Osteoblast (primary cell): ENCODE measurements around the gene RPL13A. TPM values are rescaled to one million over a fixed set of nuclear protein-coding genes. Genes with fewer than 3 reads are reported as not detected.

Experiments used
- DNase-seq: peaks from one replicate; pipeline ENCODE4 v3.0.0; 2011; ENCODE audit warnings: low spot score, mixed read lengths; ENCODE audit not compliant: insufficient read length; ENCODE audit errors: missing footprints
- H2AFZ ChIP-seq: 2 replicates; pipeline ENCODE4 v1.6.0; 2011; ENCODE audit warnings: mild to moderate bottlenecking, low read length
- H3K27ac ChIP-seq: 2 replicates; pipeline ENCODE4 v1.5.1; 2011; ENCODE audit warnings: mild to moderate bottlenecking, low read depth, low read length, moderate library complexity
- H3K27me3 ChIP-seq: 2 replicates; pipeline ENCODE4 v1.6.0; 2012; ENCODE audit warnings: mild to moderate bottlenecking, control low read depth, inconsistent platforms, low read length, moderate library complexity; ENCODE audit not compliant: insufficient read depth
- H3K36me3 ChIP-seq: 2 replicates; pipeline ENCODE4 v1.5.1; 2011; ENCODE audit warnings: mild to moderate bottlenecking, low read length, control low read depth, moderate library complexity; ENCODE audit not compliant: insufficient read depth
- H3K4me1 ChIP-seq: 2 replicates; pipeline ENCODE4 v1.5.1; 2011; ENCODE audit warnings: mild to moderate bottlenecking, low read length, control low read depth, moderate library complexity; ENCODE audit not compliant: insufficient read depth
- H3K4me2 ChIP-seq: 2 replicates; pipeline ENCODE4 v1.6.0; 2011; ENCODE audit warnings: mild to moderate bottlenecking, low read length; ENCODE audit not compliant: insufficient read depth
- H3K4me3 ChIP-seq: fragments of 200-600 bp; sonication (generic); 3 replicates; pipeline ENCODE4 v1.5.1; 2012; ENCODE audit warnings: mild to moderate bottlenecking, low read length, inconsistent platforms; ENCODE audit not compliant: insufficient read depth
- H3K79me2 ChIP-seq: 2 replicates; pipeline ENCODE4 v1.6.0; 2012; ENCODE audit warnings: mild to moderate bottlenecking, low read length, control low read depth, inconsistent platforms; ENCODE audit not compliant: insufficient read depth
- H3K9me3 ChIP-seq: 2 replicates; pipeline ENCODE4 v1.5.1; 2011; ENCODE audit warnings: low read depth, low read length, control low read depth
- H4K20me1 ChIP-seq: 2 replicates; pipeline ENCODE4 v1.6.0; 2012; ENCODE audit warnings: mild to moderate bottlenecking, low read length, control low read depth; ENCODE audit not compliant: insufficient read depth
- CTCF ChIP-seq: IDR thresholded peaks from 2 replicates; pipeline ENCODE4 v1.5.1; 2011; ENCODE audit warnings: mild to moderate bottlenecking, low read depth, low read length, moderate library complexity; ENCODE audit errors: extremely low read depth
- total RNA-seq: library from RNA; depleted of rRNA; stranded (reverse); fragments of >200 nt; gene quantifications from 2 replicates; pipeline ENCODE4 v1.2.3, GENCODE V29; 2012

Gene RPL13A
- 2,082 and 2,185 TPM in 2 replicates for total RNA-seq

DNA sequence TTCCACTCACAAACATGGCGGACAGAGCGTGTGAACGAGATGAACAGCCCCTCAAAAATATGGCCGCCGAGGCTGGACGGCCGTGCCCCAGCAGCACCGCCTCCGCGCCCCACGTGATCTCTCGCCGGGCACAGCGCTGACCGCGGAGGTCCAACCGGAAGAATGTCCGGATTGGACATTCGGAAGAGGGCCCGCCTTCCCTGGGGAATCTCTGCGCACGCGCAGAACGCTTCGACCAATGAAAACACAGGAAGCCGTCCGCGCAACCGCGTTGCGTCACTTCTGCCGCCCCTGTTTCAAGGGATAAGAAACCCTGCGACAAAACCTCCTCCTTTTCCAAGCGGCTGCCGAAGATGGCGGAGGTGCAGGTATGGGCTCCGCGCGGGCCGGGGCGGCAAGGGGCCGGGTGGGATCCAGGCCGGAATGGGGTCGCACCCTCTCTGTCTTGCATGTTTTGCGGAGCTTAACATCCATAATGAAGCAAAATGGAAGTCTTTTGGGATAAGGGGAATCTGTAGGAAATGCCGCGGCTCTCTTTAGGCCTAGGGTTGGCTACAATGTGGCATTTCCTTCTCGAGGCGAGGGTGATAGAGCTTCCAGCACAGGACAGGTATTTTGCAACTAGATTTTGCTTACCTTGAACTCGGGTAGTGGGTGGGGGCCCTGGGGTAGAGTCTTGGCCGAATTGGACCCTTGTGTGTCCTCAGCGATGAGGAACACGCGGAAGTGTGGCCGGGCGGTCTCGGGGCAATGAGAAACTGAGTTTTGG lies at the start of gene RPL13A:
Gene RPL13A (plus strand): TSS at position 332 of the 769 bp plus-strand sequence. CDS start 22 bp downstream, at position 354.
- Histone ChIP-seq H3K36me3 (peaks cover 43% of the 10 kb centered on the region), H4K20me1 (peaks cover 43% of the 10 kb centered on the region), H3K4me3 (peak within 1 kb of the TSS; percentile 96), H3K27me3 (no peaks in the 10 kb centered on the region), H2AFZ (peak within 1 kb of the TSS; percentile 96), H3K27ac (peak within 1 kb of the TSS; percentile 87), H3K9me3 (no peaks in the 10 kb centered on the region), H3K4me1 (peaks cover 13% of the 10 kb centered on the region), H3K4me2 (peak within 1 kb of the TSS; percentile 85), H3K79me2 (peaks cover 38% of the 10 kb centered on the region)
- peak; percentile 99 for DNase-seq
- TF ChIP-seq CTCF = no peak

DNA sequence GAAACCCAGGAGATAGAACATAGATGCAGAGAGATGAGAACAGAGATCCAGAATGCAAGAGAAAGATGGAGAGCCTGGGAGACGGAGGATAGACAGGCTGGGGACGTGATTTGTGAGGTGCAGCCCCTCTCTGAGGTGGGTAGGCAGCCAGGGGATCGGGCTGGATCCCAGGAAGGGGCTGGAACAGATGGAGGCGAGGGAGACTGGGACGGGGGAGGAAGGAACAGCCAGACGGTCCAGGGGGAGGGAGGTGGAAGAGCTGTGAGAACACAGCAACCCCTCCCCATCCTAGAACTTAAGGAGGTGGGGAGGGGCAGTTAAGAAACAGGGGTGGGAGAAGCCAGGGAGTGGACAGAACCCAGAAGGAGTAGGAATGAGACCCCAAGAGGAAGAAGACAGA lies 49.1 kb upstream of the RPL13A start:
- H3K4me3 ChIP-seq = no peak overlapping the region
- H3K36me3 ChIP-seq = no peaks in the 10 kb centered on the region
- no peaks in the 10 kb centered on the region for H3K79me2 ChIP-seq
- H3K9me3 ChIP-seq = no peaks in the 10 kb centered on the region
- no peak overlapping the region for H3K27ac ChIP-seq
- TF ChIP-seq CTCF = no peak
- no peak overlapping the region for H2AFZ ChIP-seq
- H3K4me2 ChIP-seq = no peak overlapping the region
- peaks cover 10% of the 10 kb centered on the region for H3K4me1 ChIP-seq
- no peaks in the 10 kb centered on the region for H4K20me1 ChIP-seq
- H3K27me3 ChIP-seq = peaks cover 66% of the 10 kb centered on the region
- no peak for DNase-seq

- no peaks in the 10 kb centered on the region for H3K79me2 ChIP-seq
- H3K4me1 ChIP-seq = peaks cover 10% of the 10 kb centered on the region
- H2AFZ ChIP-seq = no peak overlapping the region
- DNase-seq = peak; percentile 83
- H3K9me3 ChIP-seq = no peaks in the 10 kb centered on the region
- no peak for TF ChIP-seq CTCF
- H3K27ac ChIP-seq = no peak overlapping the region
- no peaks in the 10 kb centered on the region for H4K20me1 ChIP-seq
- H3K4me2 ChIP-seq = no peak overlapping the region
- H3K4me3 ChIP-seq = no peak overlapping the region
- peaks cover 63% of the 10 kb centered on the region for H3K27me3 ChIP-seq
- no peaks in the 10 kb centered on the region for H3K36me3 ChIP-seq
These were observed 47.6 kb upstream of the RPL13A start for GRCh38 chr19:49439836-49440235.

- H3K27me3 ChIP-seq = peaks cover 63% of the 10 kb centered on the region
- no peaks in the 10 kb centered on the region for H3K9me3 ChIP-seq
- H3K36me3 ChIP-seq = no peaks in the 10 kb centered on the region
- no peak for TF ChIP-seq CTCF
- H3K4me3 ChIP-seq = no peak overlapping the region
- no peak overlapping the region for H3K27ac ChIP-seq
- no peak overlapping the region for H3K4me2 ChIP-seq
- DNase-seq = peak; percentile 88
- H3K79me2 ChIP-seq = no peaks in the 10 kb centered on the region
- peaks cover 10% of the 10 kb centered on the region for H3K4me1 ChIP-seq
- no peak overlapping the region for H2AFZ ChIP-seq
- H4K20me1 ChIP-seq = no peaks in the 10 kb centered on the region
These were observed 46.8 kb upstream of the RPL13A start for GRCh38 chr19:49440439-49441209.
